Left lung (tissue), 10 donors: ENCODE results near the gene SPON1. TPM values are rescaled to one million over a fixed set of nuclear protein-coding genes. Genes with fewer than 3 reads are reported as not detected.
A peak's percentile ranks its signal among the peaks of the same experiment; 100 is the strongest.

Experiments
- ATAC-seq: fragments of 200-7000 bp; cut with Tn5 transposase; one replicate; pipeline ENCODE4 v1.9.1; 2020; ENCODE audit warnings: moderate library complexity
- DNase-seq, 4 donors: peaks; one replicate each; pipeline ENCODE4 v3.0.0-alpha.2; 2013 to 2020
- H3K27ac ChIP-seq, 2 donors: fragments of 200-600 bp; sonication (generic) in 1 of 2; one replicate each; pipeline versions ENCODE4 v1.5.0 to v1.8.0; 2020 to 2021
- H3K27me3 ChIP-seq, 2 donors: fragments of 200-600 bp; sonication (generic) in 1 of 2; one replicate each; pipeline versions ENCODE4 v1.5.0 to v1.8.0; 2020 to 2021
- H3K36me3 ChIP-seq, 2 donors: fragments of 200-600 bp; sonication (generic) in 1 of 2; one replicate each; pipeline versions ENCODE4 v1.5.0 to v1.8.0; 2020 to 2021
- H3K4me1 ChIP-seq, 2 donors: fragments of 200-600 bp; one replicate each; pipeline ENCODE4 v1.8.0; 2021
- H3K4me3 ChIP-seq, 2 donors: fragments of 200-600 bp; sonication (generic) in 1 of 2; one replicate each; pipeline versions ENCODE4 v1.5.0 to v1.8.0; 2020 to 2021; ENCODE audit warnings: mild to moderate bottlenecking in 1 of 2
- H3K9me3 ChIP-seq, 2 donors: fragments of 200-600 bp; sonication (generic) in 1 of 2; one replicate each; pipeline versions ENCODE4 v1.5.0 to v1.8.0; 2020 to 2021
- intact Hi-C, 2 donors: fragments of 100-400 bp; cut with DNase I; formaldehyde crosslinking; loops; one replicate each; pipeline versions ENCODE4 v1.11.2 to v1.14.2; 2022
- polyA plus RNA-seq, 6 donors: library from polyadenylated mRNA; unstranded; fragments of 120-200 nt; gene quantifications; one replicate each; pipeline ENCODE4 v1.2.1, GENCODE V29; 2013; ENCODE audit not compliant: insufficient read length in 6 of 6
- total RNA-seq, 2 donors: library from RNA; stranded (reverse); fragmentation: NEBNext Ultra II Directional; extraction: Animal tissue kit (Norgen Biotek cat#: 25700); gene quantifications; one replicate each; pipeline ENCODE4 v1.2.1, GENCODE V29; 2021
- TF ChIP-seq, protein P1 (sequence below), 2 donors: fragments of 200-600 bp; sonication (generic) in 1 of 2; IDR thresholded peaks; one replicate each; pipeline versions ENCODE4 v1.5.0 to v1.8.0; 2021; ENCODE audit warnings: antibody characterized with exemption in 2 of 2
- donor health status: DM: no; HTN: yes; CAD: no.
- donor health status: DM: no; HTN: no; CAD: no.

SPON1 gene
- total and polyA plus RNA-seq, 8 donors: 83.2 to 136 (median 97.4) TPM

DNA sequence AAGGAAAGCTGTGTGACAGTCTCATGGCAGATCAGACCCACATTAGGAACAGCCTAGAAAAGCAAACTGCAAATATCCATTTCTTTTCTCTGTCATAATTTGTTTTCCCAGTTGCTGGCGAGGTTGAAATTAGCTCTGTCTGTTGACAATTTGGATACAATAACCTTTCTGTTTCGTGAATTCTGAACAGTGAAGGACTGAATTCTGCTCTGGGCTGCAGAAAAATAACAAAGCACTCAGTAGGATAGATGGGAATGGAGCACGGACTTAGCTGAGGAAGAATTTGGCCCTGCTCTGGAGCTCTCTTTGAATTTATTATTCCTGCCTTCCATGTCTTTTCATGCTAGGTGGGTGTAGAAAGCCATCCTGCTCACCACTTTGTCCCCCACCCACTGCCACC lies 256.2 kb downstream of the SPON1 start:
- ATAC-seq (no peak), DNase-seq (no peak)
- Histone ChIP-seq H3K27ac (no peak overlapping the region), H3K9me3 (no peaks in the 10 kb centered on the region), H3K4me3 (no peak overlapping the region), H3K27me3 (no peaks in the 10 kb centered on the region), H3K36me3 (no peaks in the 10 kb centered on the region), H3K4me1 (no peaks in the 10 kb centered on the region)
- intact Hi-C loops: no loop called here
- TF ChIP-seq, protein P1, sequence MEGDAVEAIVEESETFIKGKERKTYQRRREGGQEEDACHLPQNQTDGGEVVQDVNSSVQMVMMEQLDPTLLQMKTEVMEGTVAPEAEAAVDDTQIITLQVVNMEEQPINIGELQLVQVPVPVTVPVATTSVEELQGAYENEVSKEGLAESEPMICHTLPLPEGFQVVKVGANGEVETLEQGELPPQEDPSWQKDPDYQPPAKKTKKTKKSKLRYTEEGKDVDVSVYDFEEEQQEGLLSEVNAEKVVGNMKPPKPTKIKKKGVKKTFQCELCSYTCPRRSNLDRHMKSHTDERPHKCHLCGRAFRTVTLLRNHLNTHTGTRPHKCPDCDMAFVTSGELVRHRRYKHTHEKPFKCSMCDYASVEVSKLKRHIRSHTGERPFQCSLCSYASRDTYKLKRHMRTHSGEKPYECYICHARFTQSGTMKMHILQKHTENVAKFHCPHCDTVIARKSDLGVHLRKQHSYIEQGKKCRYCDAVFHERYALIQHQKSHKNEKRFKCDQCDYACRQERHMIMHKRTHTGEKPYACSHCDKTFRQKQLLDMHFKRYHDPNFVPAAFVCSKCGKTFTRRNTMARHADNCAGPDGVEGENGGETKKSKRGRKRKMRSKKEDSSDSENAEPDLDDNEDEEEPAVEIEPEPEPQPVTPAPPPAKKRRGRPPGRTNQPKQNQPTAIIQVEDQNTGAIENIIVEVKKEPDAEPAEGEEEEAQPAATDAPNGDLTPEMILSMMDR (IDR thresholded peaks at IDR 0.05): no peak

DNA sequence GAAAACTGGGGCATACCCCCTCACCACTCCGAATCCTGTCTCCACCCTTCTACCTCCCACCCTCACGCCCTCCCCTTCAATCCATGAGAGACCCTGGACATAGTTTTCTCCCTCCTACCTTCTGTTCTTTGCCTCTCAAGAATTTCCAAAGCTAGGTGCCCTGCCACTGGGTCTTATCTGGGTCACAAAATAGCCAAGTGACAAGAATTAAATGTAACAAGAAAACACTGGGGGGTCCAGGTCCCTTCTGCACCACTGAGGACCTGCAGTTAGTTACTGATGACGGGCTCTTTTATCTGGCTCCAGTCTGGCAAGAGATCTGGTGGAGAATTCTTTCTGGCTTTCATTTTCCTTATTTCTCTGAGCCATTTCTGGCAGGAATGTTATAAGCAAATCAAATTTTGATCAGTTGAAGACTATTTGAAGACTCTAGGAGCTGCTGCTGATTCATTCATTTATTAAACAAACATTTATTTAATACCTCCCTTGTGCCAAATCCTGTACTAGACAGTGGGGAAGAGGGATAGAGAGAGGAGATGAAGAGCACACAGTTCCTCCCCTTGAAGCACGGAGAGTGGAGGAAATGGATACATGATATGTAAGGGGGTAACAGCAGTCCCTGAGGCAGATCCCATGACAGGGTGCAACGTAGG lies 261.2 kb downstream of the SPON1 start:
- peaks cover 0 to 3% of the 10 kb centered on the region in 2 donors for H3K9me3 ChIP-seq
- no peak overlapping the region for H3K4me3 ChIP-seq
- DNase-seq: peak in 2 of 4 donors; percentile 27 to 33
- ATAC-seq: no peak
- H3K4me1 ChIP-seq: no peaks in the 10 kb centered on the region
- H3K27me3 ChIP-seq: no peaks in the 10 kb centered on the region
- no peak overlapping the region for H3K27ac ChIP-seq
- no peaks in the 10 kb centered on the region for H3K36me3 ChIP-seq
- TF ChIP-seq, protein P1 (IDR thresholded peaks at IDR 0.05): no peak
- intact Hi-C loops: no loop called here

DNA sequence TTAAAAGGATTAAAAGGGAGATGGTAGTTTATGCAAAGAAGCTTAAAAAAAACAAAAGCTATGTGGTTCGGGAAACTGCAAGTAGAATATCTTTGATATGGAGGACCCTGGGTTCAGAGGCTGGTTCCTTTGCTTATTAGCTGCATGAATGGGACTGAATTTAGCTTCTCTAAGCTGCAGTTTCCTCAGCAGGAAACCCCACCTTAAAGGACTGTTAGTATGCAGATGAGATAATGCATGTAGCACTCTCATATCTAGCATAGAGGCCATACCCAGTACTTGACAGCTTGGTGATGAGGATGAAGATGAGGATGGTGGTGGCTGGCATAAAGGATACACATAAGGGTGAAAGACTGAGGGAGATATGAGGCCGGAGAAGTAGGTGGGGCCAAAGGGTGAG lies 261.9 kb downstream of the SPON1 start:
- ATAC-seq (no peak), DNase-seq (no peak)
- Histone ChIP-seq H3K36me3 (no peaks in the 10 kb centered on the region), H3K27me3 (no peaks in the 10 kb centered on the region), H3K9me3 (peaks cover 0 to 3% of the 10 kb centered on the region in 2 donors), H3K4me3 (no peak overlapping the region), H3K27ac (no peak overlapping the region), H3K4me1 (no peaks in the 10 kb centered on the region)
- intact Hi-C loops: no loop called here
- TF ChIP-seq, protein P1 (IDR thresholded peaks at IDR 0.05): no peak

DNA sequence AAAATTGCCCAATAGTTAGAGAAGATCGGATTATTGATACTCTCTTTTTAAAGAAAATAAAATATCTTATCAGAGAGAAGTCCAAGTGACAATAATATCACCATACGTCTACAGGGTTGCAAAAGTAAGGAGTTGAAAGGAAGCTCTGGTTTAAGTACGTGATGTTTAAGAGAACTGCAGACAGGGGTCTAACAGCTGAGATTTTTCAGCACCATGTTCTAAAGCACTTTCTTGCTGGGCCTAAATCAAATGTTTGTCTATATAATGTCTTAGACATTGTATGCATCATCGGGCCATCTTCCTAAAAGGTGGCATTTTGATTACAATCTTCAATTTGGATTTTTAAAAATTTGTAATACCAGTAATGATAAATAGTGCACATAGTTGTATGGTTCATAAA lies 263.1 kb downstream of the SPON1 start:
- ATAC-seq: no peak
- H3K4me1 ChIP-seq: no peaks in the 10 kb centered on the region
- DNase-seq: peak in 1 of 4 donors; percentile 25
- H3K27ac ChIP-seq: no peak overlapping the region
- peaks cover 0 to 3% of the 10 kb centered on the region in 2 donors for H3K9me3 ChIP-seq
- no peak overlapping the region for H3K4me3 ChIP-seq
- intact Hi-C loops: no loop called here
- H3K27me3 ChIP-seq: no peaks in the 10 kb centered on the region
- TF ChIP-seq, protein P1 (IDR thresholded peaks at IDR 0.05): no peak
- H3K36me3 ChIP-seq: no peaks in the 10 kb centered on the region

DNA sequence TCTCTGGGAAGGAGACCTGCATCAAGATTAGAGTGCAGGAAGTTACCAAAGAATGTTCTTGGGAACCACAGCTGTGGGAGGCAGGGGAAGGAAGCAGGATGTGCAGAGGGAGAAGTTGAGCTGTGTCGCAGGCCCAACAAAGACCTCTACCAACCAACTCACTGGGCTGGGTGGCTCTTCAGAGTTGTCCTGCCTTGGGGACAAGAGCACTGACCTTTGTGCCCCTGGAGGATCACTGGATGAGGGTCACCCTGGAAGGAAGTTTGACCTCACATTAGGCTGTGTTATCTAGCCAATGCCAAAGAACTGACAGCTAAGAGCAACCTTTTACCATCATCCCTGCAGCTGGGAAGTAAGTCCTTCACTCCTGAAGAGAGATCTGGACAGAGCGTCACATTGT lies 265.8 kb downstream of the SPON1 start:
- no peak for DNase-seq
- intact Hi-C loops: no loop called here
- Histone ChIP-seq H3K4me3 (no peak overlapping the region), H3K27me3 (no peaks in the 10 kb centered on the region), H3K9me3 (peaks cover 0 to 3% of the 10 kb centered on the region in 2 donors), H3K27ac (no peak overlapping the region), H3K36me3 (no peaks in the 10 kb centered on the region), H3K4me1 (no peaks in the 10 kb centered on the region)
- TF ChIP-seq, protein P1 (IDR thresholded peaks at IDR 0.05): no peak
- ATAC-seq: no peak
